Activated CD8-positive, alpha-beta T cell treated with anti-CD3 and anti-CD28 coated beads for 36 hours (primary cell): ENCODE results near the gene EIF3J. TPM values are rescaled to one million over a fixed set of nuclear protein-coding genes. Genes with fewer than 3 reads are reported as not detected.
"Not testable (repeated sequence)": the region's sequence is repeated elsewhere in the genome, so short reads cannot be mapped to it uniquely, and the experiment has no call there.

Source experiments
- ATAC-seq: fragments of 200-7000 bp; cut with Tn5 transposase; one replicate; pipeline ENCODE4 v1.10.0; 2021; ENCODE audit warnings: mild to moderate bottlenecking, moderate library complexity
- CTCF ChIA-PET: fragments of 350-600 bp; sonication (Branson Sonifier 250); formaldehyde crosslinking; loops from one replicate; lab custom pipeline; 2021; ENCODE audit warnings: antibody characterized with exemption; lab: Charles Lee
- POLR2A ChIA-PET: fragments of 350-600 bp; sonication (Branson Sonifier 250); formaldehyde crosslinking; loops from one replicate; lab custom pipeline; 2021; ENCODE audit warnings: antibody characterized with exemption; lab: Charles Lee
- DNase-seq: peaks from one replicate; pipeline ENCODE4 v3.0.0-alpha.2; 2020
- H3K27ac Mint-ChIP-seq: one replicate; pipeline ENCODE4 v1.8.0; 2021; ENCODE audit warnings: mild to moderate bottlenecking, mixed read lengths
- H3K27me3 Mint-ChIP-seq: one replicate; pipeline ENCODE4 v1.8.0; 2021; ENCODE audit warnings: mixed read lengths
- H3K36me3 Mint-ChIP-seq: one replicate; pipeline ENCODE4 v1.8.0; 2021; ENCODE audit warnings: low read depth, mixed read lengths
- H3K4me1 Mint-ChIP-seq: one replicate; pipeline ENCODE4 v1.8.0; 2021; ENCODE audit warnings: low read depth, mixed read lengths
- H3K4me3 Mint-ChIP-seq: one replicate; pipeline ENCODE4 v1.8.0; 2021; ENCODE audit warnings: mild to moderate bottlenecking, moderate library complexity, mixed read lengths
- H3K9me3 Mint-ChIP-seq: one replicate; pipeline ENCODE4 v1.8.0; 2021; ENCODE audit warnings: mixed read lengths
- intact Hi-C: fragments of 100-400 bp; cut with micrococcal nuclease; formaldehyde crosslinking; loops from one replicate; pipeline ENCODE4 v1.10.0; 2022
- total RNA-seq, 2 experiments: library from RNA; stranded (reverse); gene quantifications; one replicate each; pipeline ENCODE4 v1.2.3, GENCODE V29; 2021
- TF ChIP-seq, protein P1 (sequence below): fragments of 200-600 bp; IDR thresholded peaks from one replicate; pipeline ENCODE4 v1.8.0; 2022; ENCODE audit warnings: antibody characterized with exemption, mild to moderate bottlenecking

Gene EIF3J
- total RNA-seq, 2 experiments from 2014 or later, result 109 to 112 TPM

DNA sequence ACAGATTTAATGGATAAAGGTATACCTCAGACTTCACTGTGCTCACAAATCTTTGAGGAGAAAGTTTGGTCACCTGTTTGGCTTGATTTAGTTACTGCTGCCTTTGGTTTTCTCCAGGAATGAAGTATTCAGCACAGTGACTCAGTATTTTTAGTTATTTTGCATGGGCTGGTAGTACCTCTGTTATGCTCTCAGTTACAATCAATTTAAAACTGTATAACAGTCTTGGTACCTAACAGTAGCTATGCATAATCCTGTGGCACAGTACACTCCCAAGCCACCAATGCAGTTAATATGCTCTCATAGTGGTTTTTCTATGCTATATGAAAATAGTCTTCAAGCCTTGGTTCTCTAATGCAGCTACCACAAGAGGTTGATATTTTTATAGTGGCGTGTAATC, 11.9 kb upstream of the EIF3J start:
- no peak overlapping the region for H3K4me3 Mint-ChIP-seq
- H3K4me1 Mint-ChIP-seq, result peaks cover 3% of the 10 kb centered on the region
- peaks cover 9% of the 10 kb centered on the region for H3K36me3 Mint-ChIP-seq
- CTCF ChIA-PET, result no interaction called here
- H3K9me3 Mint-ChIP-seq, result no peaks in the 10 kb centered on the region
- TF ChIP-seq, protein P1, sequence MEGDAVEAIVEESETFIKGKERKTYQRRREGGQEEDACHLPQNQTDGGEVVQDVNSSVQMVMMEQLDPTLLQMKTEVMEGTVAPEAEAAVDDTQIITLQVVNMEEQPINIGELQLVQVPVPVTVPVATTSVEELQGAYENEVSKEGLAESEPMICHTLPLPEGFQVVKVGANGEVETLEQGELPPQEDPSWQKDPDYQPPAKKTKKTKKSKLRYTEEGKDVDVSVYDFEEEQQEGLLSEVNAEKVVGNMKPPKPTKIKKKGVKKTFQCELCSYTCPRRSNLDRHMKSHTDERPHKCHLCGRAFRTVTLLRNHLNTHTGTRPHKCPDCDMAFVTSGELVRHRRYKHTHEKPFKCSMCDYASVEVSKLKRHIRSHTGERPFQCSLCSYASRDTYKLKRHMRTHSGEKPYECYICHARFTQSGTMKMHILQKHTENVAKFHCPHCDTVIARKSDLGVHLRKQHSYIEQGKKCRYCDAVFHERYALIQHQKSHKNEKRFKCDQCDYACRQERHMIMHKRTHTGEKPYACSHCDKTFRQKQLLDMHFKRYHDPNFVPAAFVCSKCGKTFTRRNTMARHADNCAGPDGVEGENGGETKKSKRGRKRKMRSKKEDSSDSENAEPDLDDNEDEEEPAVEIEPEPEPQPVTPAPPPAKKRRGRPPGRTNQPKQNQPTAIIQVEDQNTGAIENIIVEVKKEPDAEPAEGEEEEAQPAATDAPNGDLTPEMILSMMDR, result no peak
- POLR2A ChIA-PET, result interaction anchor here (0.9 kb wide), 1 partner anchor 11 kb away, joined by 3 read pairs; no protein-coding TSS in a partner anchor
- intact Hi-C loops, result no loop called here
- no peak for ATAC-seq
- H3K27ac Mint-ChIP-seq, result peak overlapping the region; percentile 20
- no peak for DNase-seq
- H3K27me3 Mint-ChIP-seq, result no peaks in the 10 kb centered on the region

- no peak overlapping the region for H3K27ac Mint-ChIP-seq
- no peak overlapping the region for H3K4me3 Mint-ChIP-seq
- CTCF ChIA-PET, result interaction anchor here (1.3 kb wide), 1 partner anchor 19 kb away, joined by 3 read pairs; no protein-coding TSS in a partner anchor
- POLR2A ChIA-PET, result no interaction called here
- DNase-seq, result no peak
- H3K4me1 Mint-ChIP-seq, result peaks cover 3% of the 10 kb centered on the region
- TF ChIP-seq, protein P1, result no peak
- H3K36me3 Mint-ChIP-seq, result peaks cover 1% of the 10 kb centered on the region
- no peak for ATAC-seq
- no peaks in the 10 kb centered on the region for H3K27me3 Mint-ChIP-seq
- intact Hi-C loops, result no loop called here
- H3K9me3 Mint-ChIP-seq, result no peaks in the 10 kb centered on the region
Observed at GRCh38 chr15:44527241-44527640, 9.7 kb upstream of the EIF3J start.

GRCh38 chr15:44529864-44530604, 6.9 kb upstream of the EIF3J start:
- intact Hi-C loops, result loop anchor here (10.0 kb wide), 1 partner anchor 225 kb away; no protein-coding TSS in a partner anchor
- ChIA-PET CTCF (no interaction called here), POLR2A (interaction anchor here (1.2 kb wide), 2 partner anchors 9 to 114 kb away, joined by 3 to 4 read pairs; no protein-coding TSS in a partner anchor)
- Mint-ChIP-seq H3K9me3 (no peaks in the 10 kb centered on the region), H3K36me3 (peaks cover 7% of the 10 kb centered on the region), H3K4me1 (peaks cover 10% of the 10 kb centered on the region), H3K27me3 (no peaks in the 10 kb centered on the region), H3K4me3 (no peak overlapping the region), H3K27ac (peak overlapping the region; percentile 21)
- ATAC-seq (no peak), DNase-seq (no peak)
- TF ChIP-seq, protein P1, result no peak

DNA sequence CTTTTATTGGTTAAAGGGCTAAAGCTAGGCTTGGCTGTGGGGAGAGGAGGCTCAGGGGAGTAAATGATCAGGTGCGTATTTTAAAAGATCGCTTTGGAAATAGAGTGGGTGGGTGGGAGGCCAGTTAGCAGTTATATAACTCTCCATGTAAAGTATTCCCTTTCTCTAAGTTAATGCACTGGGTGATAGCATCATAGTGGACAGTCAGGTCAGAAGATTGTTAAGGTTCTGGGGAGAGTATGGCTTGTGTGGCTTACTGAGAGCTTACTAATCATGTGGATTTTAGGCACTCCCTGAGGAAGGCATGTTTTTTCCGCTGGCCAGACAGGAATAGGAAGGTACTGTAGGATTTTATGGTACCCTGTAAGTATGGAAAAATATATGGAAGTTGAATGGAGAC, 6.3 kb upstream of the EIF3J start:
- no peak for DNase-seq
- ATAC-seq, result no peak
- TF ChIP-seq, protein P1, result no peak
- intact Hi-C loops, result loop anchor here (10.0 kb wide), 1 partner anchor 226 kb away; no protein-coding TSS in a partner anchor
- Mint-ChIP-seq H3K4me3 (no peak overlapping the region), H3K27me3 (no peaks in the 10 kb centered on the region), H3K9me3 (no peaks in the 10 kb centered on the region), H3K4me1 (peaks cover 14% of the 10 kb centered on the region), H3K36me3 (peaks cover 9% of the 10 kb centered on the region), H3K27ac (peak overlapping the region; percentile 21)
- POLR2A ChIA-PET, result interaction anchor here (0.8 to 1.2 kb wide), 2 partner anchors 9 to 115 kb away, joined by 3 read pairs; no protein-coding TSS in a partner anchor
- CTCF ChIA-PET, result no interaction called here

GRCh38 chr15:44532275-44532674, 4.7 kb upstream of the EIF3J start:
- ATAC-seq, H3K27ac Mint-ChIP-seq, H3K9me3 Mint-ChIP-seq, H3K4me3 Mint-ChIP-seq, H3K27me3 Mint-ChIP-seq, DNase-seq: not testable (repeated sequence)
- Mint-ChIP-seq H3K4me1 (peaks cover 18% of the 10 kb centered on the region), H3K36me3 (peaks cover 14% of the 10 kb centered on the region)
- ChIA-PET CTCF (interaction anchor here (0.6 to 2.2 kb wide), 8 partner anchors 10 to 325 kb away, joined by 3 to 8 read pairs (median 4); no protein-coding TSS in a partner anchor), POLR2A (interaction anchor here (0.6 to 2.4 kb wide), 3 partner anchors 10 to 30 kb away, joined by 3 to 12 read pairs (median 4); no protein-coding TSS in a partner anchor)
- intact Hi-C loops, result loop anchor here (10.0 kb wide), 1 partner anchor 227 kb away; no protein-coding TSS in a partner anchor
